ENCODE measurements around the gene CD6. TPM values are rescaled to one million over a fixed set of nuclear protein-coding genes. Genes with fewer than 3 reads are reported as not detected.

CD6 gene
- total and polyA plus RNA-seq, 9 donors, result 0.42 to 3.4 (median 0.69) TPM

DNA sequence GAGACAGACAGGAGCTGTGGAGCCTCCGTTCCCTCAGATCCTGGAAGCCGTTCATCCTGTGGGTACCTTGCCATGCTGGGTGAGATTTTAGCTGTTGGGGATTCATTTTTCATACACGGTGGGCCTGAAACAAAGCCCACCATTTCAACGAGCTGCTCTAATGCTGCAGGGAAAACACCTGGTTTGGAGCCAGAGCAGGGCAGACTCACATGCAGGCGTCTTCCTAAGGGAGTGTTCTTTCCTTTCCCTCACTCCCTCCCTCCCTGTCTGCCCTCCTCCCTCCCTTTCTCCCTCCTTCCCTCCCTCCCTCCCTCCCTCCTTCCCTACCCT is 52.5 kb downstream of the CD6 start:
- no peak for DNase-seq
- H3K4me1 ChIP-seq (ENCODE audit: insufficient read depth), result no peaks in the 10 kb centered on the region
- H3K27ac ChIP-seq, result no peak overlapping the region
- intact Hi-C loops (cut with DNase I), result loop anchor here in 1 of 4 donors (10.0 kb wide), 1 partner anchor 1179 kb away; the partner anchor contains the start of gene CBLIF
- WGBS, 3 donors, result 18 to 23% (median 21%) methylated on average over 5 of the region's 5 CpGs
- H3K36me3 ChIP-seq, result no peaks in the 10 kb centered on the region
- no peaks in the 10 kb centered on the region for H3K27me3 ChIP-seq
- TF ChIP-seq, protein P1, sequence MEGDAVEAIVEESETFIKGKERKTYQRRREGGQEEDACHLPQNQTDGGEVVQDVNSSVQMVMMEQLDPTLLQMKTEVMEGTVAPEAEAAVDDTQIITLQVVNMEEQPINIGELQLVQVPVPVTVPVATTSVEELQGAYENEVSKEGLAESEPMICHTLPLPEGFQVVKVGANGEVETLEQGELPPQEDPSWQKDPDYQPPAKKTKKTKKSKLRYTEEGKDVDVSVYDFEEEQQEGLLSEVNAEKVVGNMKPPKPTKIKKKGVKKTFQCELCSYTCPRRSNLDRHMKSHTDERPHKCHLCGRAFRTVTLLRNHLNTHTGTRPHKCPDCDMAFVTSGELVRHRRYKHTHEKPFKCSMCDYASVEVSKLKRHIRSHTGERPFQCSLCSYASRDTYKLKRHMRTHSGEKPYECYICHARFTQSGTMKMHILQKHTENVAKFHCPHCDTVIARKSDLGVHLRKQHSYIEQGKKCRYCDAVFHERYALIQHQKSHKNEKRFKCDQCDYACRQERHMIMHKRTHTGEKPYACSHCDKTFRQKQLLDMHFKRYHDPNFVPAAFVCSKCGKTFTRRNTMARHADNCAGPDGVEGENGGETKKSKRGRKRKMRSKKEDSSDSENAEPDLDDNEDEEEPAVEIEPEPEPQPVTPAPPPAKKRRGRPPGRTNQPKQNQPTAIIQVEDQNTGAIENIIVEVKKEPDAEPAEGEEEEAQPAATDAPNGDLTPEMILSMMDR (IDR thresholded peaks at IDR 0.05), result no peak
- H3K9me3 ChIP-seq, result no peaks in the 10 kb centered on the region
- H3K4me3 ChIP-seq, result no peak overlapping the region

DNA sequence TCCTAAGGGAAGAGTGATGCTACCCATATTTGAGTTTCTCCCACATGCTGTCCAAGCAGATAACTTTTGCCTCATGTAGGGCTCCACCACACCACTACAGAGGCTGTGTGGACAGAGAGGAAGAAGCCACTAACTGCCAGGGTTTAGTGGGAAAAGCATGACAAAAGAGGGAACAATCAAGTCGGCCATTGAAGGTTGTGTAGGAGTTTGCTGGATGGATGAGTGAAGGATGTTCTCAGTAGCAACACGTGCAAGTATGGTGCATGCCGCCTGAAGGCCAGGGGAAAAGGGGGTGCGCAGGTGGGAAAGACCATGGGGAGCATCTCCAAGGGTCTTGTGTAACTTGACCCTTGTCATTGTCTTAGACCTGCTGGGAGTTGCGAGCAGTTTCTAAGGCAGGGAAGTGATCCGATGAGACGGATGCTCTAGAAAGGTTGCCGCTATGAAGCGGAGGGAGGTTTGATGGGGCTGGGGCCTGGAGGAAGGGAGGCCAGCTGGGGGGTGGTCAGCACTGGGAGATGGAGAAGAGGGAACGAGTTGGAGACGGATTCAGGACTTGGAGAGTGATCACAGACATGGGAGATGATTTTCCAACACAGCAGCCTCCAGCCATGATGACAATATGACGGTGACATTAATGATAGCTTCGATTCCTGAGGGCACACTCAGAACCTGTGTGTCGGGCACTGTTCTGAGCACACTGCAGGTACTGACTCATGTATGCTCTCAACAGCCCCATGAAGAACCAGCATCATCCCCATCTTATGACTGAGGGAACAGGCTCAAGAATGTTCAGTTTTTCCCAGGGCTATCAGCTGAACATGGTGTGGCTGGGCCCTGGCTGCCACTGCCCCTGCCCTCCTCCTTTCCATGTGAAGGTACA is 53.7 kb downstream of the CD6 start:
- H3K4me1 ChIP-seq (ENCODE audit: insufficient read depth), result no peaks in the 10 kb centered on the region
- H3K36me3 ChIP-seq, result no peaks in the 10 kb centered on the region
- DNase-seq, result no peak
- TF ChIP-seq, protein P1 (IDR thresholded peaks at IDR 0.05), result no peak
- TF ChIP-seq EP300 (IDR thresholded peaks at IDR 0.05), result no peak
- TF ChIP-seq POLR2A (IDR thresholded peaks at IDR 0.05), result no peak
- H3K27ac ChIP-seq, result no peak overlapping the region
- WGBS, 3 donors, result 91 to 93% (median 92%) methylated on average over 14 of the region's 14 CpGs
- H3K27me3 ChIP-seq, result no peaks in the 10 kb centered on the region
- no peaks in the 10 kb centered on the region for H3K9me3 ChIP-seq
- no peak overlapping the region for H3K4me3 ChIP-seq
- intact Hi-C loops (cut with DNase I), result loop anchor here in 1 of 4 donors (10.0 kb wide), 1 partner anchor 1180 kb away; the partner anchor contains the start of gene CBLIF

DNA sequence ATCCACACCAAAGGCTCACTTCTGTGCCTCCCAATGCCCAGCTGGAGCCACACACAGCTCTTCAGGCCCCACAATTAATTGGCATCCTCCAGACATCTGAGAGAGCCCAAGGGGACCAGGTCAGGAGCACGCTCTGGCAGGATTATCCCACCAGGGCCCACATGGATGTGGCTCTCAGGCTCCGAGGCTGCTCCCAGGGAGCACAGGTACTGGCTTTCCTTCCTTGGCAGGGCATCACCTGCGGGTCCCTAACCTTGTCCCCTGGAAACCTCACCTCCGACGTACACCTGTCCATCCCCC is 54.3 kb downstream of the CD6 start:
- no peak for DNase-seq
- Histone ChIP-seq H3K36me3 (no peaks in the 10 kb centered on the region), H3K9me3 (no peaks in the 10 kb centered on the region), H3K27me3 (no peaks in the 10 kb centered on the region), H3K4me1 (ENCODE audit: insufficient read depth) (no peaks in the 10 kb centered on the region), H3K27ac (no peak overlapping the region), H3K4me3 (no peak overlapping the region)
- 89 to 91% (median 89%) methylated on average over 5 of the region's 5 CpGs for WGBS, 3 donors
- intact Hi-C loops (cut with DNase I), result loop anchor here in 1 of 4 donors (10.0 kb wide), 1 partner anchor 1181 kb away; the partner anchor contains the start of gene CBLIF
- TF ChIP-seq EP300 (IDR thresholded peaks at IDR 0.05) (no peak), POLR2A (IDR thresholded peaks at IDR 0.05) (no peak)
- TF ChIP-seq, protein P1 (IDR thresholded peaks at IDR 0.05), result no peak

DNA sequence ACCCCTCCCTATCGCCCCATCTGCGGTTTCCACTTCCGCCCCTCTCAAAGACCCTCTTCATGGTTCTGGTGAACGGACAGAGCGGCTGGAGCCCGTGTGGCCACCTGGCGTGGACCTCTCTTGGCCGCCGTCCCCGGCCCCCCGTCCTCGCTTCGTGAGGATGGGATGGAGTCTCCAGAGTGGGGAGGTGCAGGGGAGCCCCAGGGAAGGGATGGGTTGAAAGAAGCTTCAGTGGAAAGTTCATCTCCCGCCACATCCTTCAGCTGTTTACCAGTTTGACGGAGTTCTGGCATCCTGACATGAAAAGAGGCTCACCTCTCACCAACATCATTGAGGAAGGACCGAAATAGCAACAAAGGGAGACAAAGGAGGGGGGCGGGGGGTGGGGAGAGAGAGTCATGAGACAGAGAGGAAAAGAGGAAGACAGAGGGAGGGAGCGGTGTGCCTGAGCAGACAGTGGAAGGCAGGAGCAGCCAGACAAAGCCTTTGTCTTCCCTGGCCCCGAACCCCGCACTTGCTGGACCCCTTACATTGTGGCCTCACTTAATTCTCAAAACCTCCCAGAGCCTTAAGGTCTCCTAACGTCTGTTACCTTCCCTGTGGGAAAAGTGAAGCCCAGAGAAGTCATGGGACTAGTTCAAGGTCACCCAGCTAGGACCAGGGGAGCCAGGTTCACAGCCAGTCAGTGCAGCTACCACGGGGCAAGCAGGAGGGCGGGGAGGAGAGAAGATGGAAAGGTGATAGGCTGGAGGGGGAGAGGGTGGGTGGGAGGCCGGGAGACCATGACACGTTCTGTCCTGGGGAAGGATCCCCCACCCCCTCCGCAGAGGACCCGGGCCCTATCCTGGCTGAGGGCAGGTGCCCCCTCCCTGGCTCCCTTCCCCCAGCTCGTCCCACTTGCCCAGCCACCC is 54.9 kb downstream of the CD6 start:
- Histone ChIP-seq H3K36me3 (no peaks in the 10 kb centered on the region), H3K27ac (no peak overlapping the region), H3K4me3 (no peak overlapping the region), H3K27me3 (no peaks in the 10 kb centered on the region), H3K9me3 (no peaks in the 10 kb centered on the region), H3K4me1 (ENCODE audit: insufficient read depth) (no peaks in the 10 kb centered on the region)
- DNase-seq, result no peak
- intact Hi-C loops (cut with DNase I), result loop anchor here in 1 of 4 donors (10.0 kb wide), 1 partner anchor 1182 kb away; the partner anchor contains the start of gene CBLIF
- TF ChIP-seq POLR2A (IDR thresholded peaks at IDR 0.05) (no peak), EP300 (IDR thresholded peaks at IDR 0.05) (no peak)
- TF ChIP-seq, protein P1 (IDR thresholded peaks at IDR 0.05), result no peak
- 69 to 75% (median 72%) methylated on average over 28 of the region's 28 CpGs for WGBS, 3 donors

All from ovary (tissue), 9 donors.